Stomach (tissue), 9 donors: Measurements from ENCODE around the gene PYGM. TPM values are rescaled to one million over a fixed set of nuclear protein-coding genes. Genes with fewer than 3 reads are reported as not detected.

ENCODE experiments used
- DNase-seq, 2 donors: peaks; one replicate each; pipeline versions ENCODE4 v3.0.0 to v3.0.0-alpha.2; 2013 to 2019
- H3K27ac ChIP-seq, 5 donors: fragments of 200-600 bp in 4 of 5; sonication (generic) in 4 of 5; one replicate each; pipeline ENCODE4 v1.5.1; 2013 to 2019; ENCODE audit warnings: mild to moderate bottlenecking in 1 of 5, moderate library complexity in 1 of 5
- H3K27me3 ChIP-seq, 3 donors: fragments of 200-600 bp; sonication (generic); one replicate each; pipeline ENCODE4 v1.5.1; 2017 to 2019; ENCODE audit warnings: mixed run types in 1 of 3
- H3K36me3 ChIP-seq, 4 donors: fragments of 200-600 bp; sonication (generic); 1 replicate in 3 of 4; 2 replicates in 1 of 4; pipeline ENCODE4 v1.5.1; 2016 to 2019
- H3K4me1 ChIP-seq, 4 donors: fragments of 200-600 bp; sonication (generic); one replicate each; pipeline ENCODE4 v1.5.1; 2016 to 2019
- H3K4me3 ChIP-seq, 4 donors: fragments of 200-600 bp; sonication (generic) in 3 of 4; one replicate each; pipeline ENCODE4 v1.5.1; 2016 to 2019; ENCODE audit warnings: mild to moderate bottlenecking in 1 of 4
- H3K9me3 ChIP-seq, 4 donors: fragments of 200-600 bp; sonication (generic); one replicate each; pipeline ENCODE4 v1.5.1; 2016 to 2019
- CTCF ChIP-seq, 7 experiments: fragments of 450-650 bp in 4 of 7; fragments of 200-600 bp in 3 of 7; sonication (generic) in 3 of 7; IDR thresholded peaks; one replicate each; pipeline ENCODE4 v1.5.1; 2016 to 2019; ENCODE audit warnings: antibody characterized with exemption in 7 of 7, control low read depth in 2 of 7, mild to moderate bottlenecking in 1 of 7
- EP300 ChIP-seq: sonication (generic); formaldehyde crosslinking; IDR thresholded peaks from one replicate; pipeline ENCODE4 v1.6.1; 2017; ENCODE audit warnings: antibody characterized with exemption
- POLR2A ChIP-seq, 4 donors: fragments of 450-650 bp; IDR thresholded peaks; one replicate each; pipeline ENCODE4 v1.6.1; 2016; ENCODE audit warnings: antibody characterized with exemption in 4 of 4, control low read depth in 2 of 4, mild to moderate bottlenecking in 1 of 4, moderate library complexity in 1 of 4
- POLR2AphosphoS5 ChIP-seq, 3 donors: sonication (generic); formaldehyde crosslinking; IDR thresholded peaks; one replicate each; pipeline ENCODE4 v1.6.1; 2016; ENCODE audit warnings: antibody characterized with exemption in 3 of 3
- WGBS, 5 donors: extraction: QIAGEN DNeasy Blood & Tissue Kit in 3 of 5; methylation state at CpG; one replicate each; pipeline versions ENCODE4 v1.1.5 to v1.1.7; 2013 to 2018; 5-methylcytosine and 5-hydroxymethylcytosine counted together
- intact Hi-C: fragments of 100-400 bp; cut with DNase I; formaldehyde crosslinking; loops from one replicate; pipeline ENCODE4 v1.15.1; 2023; ENCODE audit warnings: low total_unique reads
- polyA plus RNA-seq, 3 donors: library from polyadenylated mRNA; stranded (reverse); fragments of 200-250 nt; gene quantifications; one replicate each; pipeline ENCODE4 v1.2.3, GENCODE V29; 2013
- total RNA-seq, 5 donors: library from RNA; depleted of rRNA; stranded (reverse); fragments of >200 nt; gene quantifications; one replicate each; pipeline versions ENCODE4 v1.1.0 to v1.2.3, GENCODE V29; 2014 to 2016
- donor health status: healthy with polysubstance abuse.
- donor health status: Bipolar disorder and iron deficiency.
- donor health status: healthy.

PYGM gene
- total and polyA plus RNA-seq, 8 donors: 0.37 to 3.5 (median 1.8) TPM; not detected in 1

- H3K9me3 ChIP-seq: no peaks in the 10 kb centered on the region
- no peak for DNase-seq
- TF ChIP-seq POLR2AphosphoS5 (IDR thresholded peaks at IDR 0.05) (no peak), EP300 (no peak), POLR2A (IDR thresholded peaks at IDR 0.05) (no peak), CTCF (IDR thresholded peaks at IDR 0.05) (no peak)
- H3K4me3 ChIP-seq: no peak overlapping the region
- intact Hi-C loops: no loop called here
- peaks cover 0 to 20% (median 14%) of the 10 kb centered on the region in 4 donors for H3K4me1 ChIP-seq
- H3K27me3 ChIP-seq: peaks cover 0 to 20% (median 16%) of the 10 kb centered on the region in 3 donors
- H3K36me3 ChIP-seq: peaks cover 0 to 40% (median 11%) of the 10 kb centered on the region in 4 donors
- no peak overlapping the region for H3K27ac ChIP-seq
- WGBS, 5 donors: 60 to 72% (median 65%) methylated on average over 7 of the region's 7 CpGs
Observed at GRCh38 chr11:64726867-64727530, 32.8 kb downstream of the PYGM start.

GRCh38 chr11:64726211-64726641 lies 33.5 kb downstream of the PYGM start:
- H3K4me1 ChIP-seq: peaks cover 0 to 20% (median 14%) of the 10 kb centered on the region in 4 donors
- DNase-seq: peak in 1 of 2 donors; percentile 31
- H3K36me3 ChIP-seq: peaks cover 0 to 34% (median 9%) of the 10 kb centered on the region in 4 donors
- TF ChIP-seq EP300 (no peak), POLR2A (IDR thresholded peaks at IDR 0.05) (no peak), CTCF (IDR thresholded peaks at IDR 0.05) (no peak), POLR2AphosphoS5 (IDR thresholded peaks at IDR 0.05) (no peak)
- H3K27ac ChIP-seq: no peak overlapping the region
- WGBS, 5 donors: 25 to 54% (median 43%) methylated on average over 5 to 9 of the region's 9 CpGs
- no peak overlapping the region for H3K4me3 ChIP-seq
- H3K9me3 ChIP-seq: no peaks in the 10 kb centered on the region
- H3K27me3 ChIP-seq: peaks cover 0 to 27% (median 23%) of the 10 kb centered on the region in 3 donors
- intact Hi-C loops: no loop called here

- no peak overlapping the region for H3K27ac ChIP-seq
- H3K4me3 ChIP-seq: no peak overlapping the region
- H3K4me1 ChIP-seq: peaks cover 0 to 18% (median 12%) of the 10 kb centered on the region in 4 donors
- TF ChIP-seq CTCF (IDR thresholded peaks at IDR 0.05) (no peak), POLR2AphosphoS5 (IDR thresholded peaks at IDR 0.05) (no peak), EP300 (no peak), POLR2A (IDR thresholded peaks at IDR 0.05) (no peak)
- intact Hi-C loops: no loop called here
- WGBS, 5 donors: 67 to 71% (median 70%) methylated on average over 7 of the region's 7 CpGs
- H3K27me3 ChIP-seq: peaks cover 0 to 36% (median 24%) of the 10 kb centered on the region in 3 donors
- H3K9me3 ChIP-seq: no peaks in the 10 kb centered on the region
- peak in 1 of 2 donors; percentile 15 for DNase-seq
- peaks cover 0 to 24% (median 4%) of the 10 kb centered on the region in 4 donors for H3K36me3 ChIP-seq
Observed at GRCh38 chr11:64724863-64725532, 34.8 kb downstream of the PYGM start.

- 56 to 67% (median 66%) methylated on average over 7 to 9 of the region's 9 CpGs for WGBS, 5 donors
- H3K27ac ChIP-seq: no peak overlapping the region
- H3K4me3 ChIP-seq: peak overlapping the region in 1 of 4 donors; percentile 88
- peaks cover 0 to 19% (median 4%) of the 10 kb centered on the region in 4 donors for H3K36me3 ChIP-seq
- peak in 1 of 2 donors; percentile 19 for DNase-seq
- TF ChIP-seq POLR2AphosphoS5 (IDR thresholded peaks at IDR 0.05) (no peak), EP300 (no peak), POLR2A (IDR thresholded peaks at IDR 0.05) (no peak), CTCF (IDR thresholded peaks at IDR 0.05) (no peak)
- intact Hi-C loops: no loop called here
- H3K4me1 ChIP-seq: peaks cover 0 to 14% (median 11%) of the 10 kb centered on the region in 4 donors
- H3K9me3 ChIP-seq: no peaks in the 10 kb centered on the region
- H3K27me3 ChIP-seq: peaks cover 0 to 39% (median 28%) of the 10 kb centered on the region in 3 donors
Observed at GRCh38 chr11:64723907-64724862, 35.6 kb downstream of the PYGM start.
